Measurements from ENCODE around the gene GET3. TPM values are rescaled to one million over a fixed set of nuclear protein-coding genes. Genes with fewer than 3 reads are reported as not detected.

The GET3 gene
- total RNA-seq, 1 donor from 2014 or later: 43.6 TPM

DNA sequence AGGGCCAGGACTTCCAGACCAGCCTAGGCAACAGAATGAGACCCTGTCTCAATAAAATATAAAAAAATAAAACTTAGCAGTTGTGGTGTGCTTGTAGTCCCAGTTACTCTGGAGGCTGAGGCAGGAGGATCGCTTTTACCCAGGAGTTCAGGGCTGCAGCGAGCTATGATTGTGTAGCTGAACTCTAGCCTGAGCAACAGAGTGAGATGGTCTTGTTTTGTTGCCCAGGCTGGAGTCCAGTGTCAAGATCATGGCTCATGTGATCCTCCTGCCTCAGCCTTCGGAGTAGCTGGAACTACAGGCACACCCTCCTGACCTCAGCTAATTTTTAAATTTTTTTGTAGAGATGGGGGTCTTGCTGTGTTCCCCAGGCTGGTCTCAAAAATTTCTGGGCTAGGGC, 49.7 kb downstream of the GET3 start:
- Histone ChIP-seq H3K27me3 (no peaks in the 10 kb centered on the region), H3K4me1 (peaks cover 51 to 69% of the 10 kb centered on the region in 2 donors), H3K36me3 (peaks cover 0 to under 1% of the 10 kb centered on the region in 2 donors), H3K4me3 (no peak overlapping the region), H3K27ac (peak overlapping the region; percentile 95 to 96), H3K9me3 (no peaks in the 10 kb centered on the region)
- TF ChIP-seq, protein P1, sequence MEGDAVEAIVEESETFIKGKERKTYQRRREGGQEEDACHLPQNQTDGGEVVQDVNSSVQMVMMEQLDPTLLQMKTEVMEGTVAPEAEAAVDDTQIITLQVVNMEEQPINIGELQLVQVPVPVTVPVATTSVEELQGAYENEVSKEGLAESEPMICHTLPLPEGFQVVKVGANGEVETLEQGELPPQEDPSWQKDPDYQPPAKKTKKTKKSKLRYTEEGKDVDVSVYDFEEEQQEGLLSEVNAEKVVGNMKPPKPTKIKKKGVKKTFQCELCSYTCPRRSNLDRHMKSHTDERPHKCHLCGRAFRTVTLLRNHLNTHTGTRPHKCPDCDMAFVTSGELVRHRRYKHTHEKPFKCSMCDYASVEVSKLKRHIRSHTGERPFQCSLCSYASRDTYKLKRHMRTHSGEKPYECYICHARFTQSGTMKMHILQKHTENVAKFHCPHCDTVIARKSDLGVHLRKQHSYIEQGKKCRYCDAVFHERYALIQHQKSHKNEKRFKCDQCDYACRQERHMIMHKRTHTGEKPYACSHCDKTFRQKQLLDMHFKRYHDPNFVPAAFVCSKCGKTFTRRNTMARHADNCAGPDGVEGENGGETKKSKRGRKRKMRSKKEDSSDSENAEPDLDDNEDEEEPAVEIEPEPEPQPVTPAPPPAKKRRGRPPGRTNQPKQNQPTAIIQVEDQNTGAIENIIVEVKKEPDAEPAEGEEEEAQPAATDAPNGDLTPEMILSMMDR (IDR thresholded peaks at IDR 0.05): no peak
- intact Hi-C loops (cut with DNase I): loop anchor here (10.0 kb wide), 1 partner anchor 1252 kb away; the partner anchor contains the start of gene CNN1
- DNase-seq (ENCODE audit: low spot score in 2 of 2): no peak

DNA sequence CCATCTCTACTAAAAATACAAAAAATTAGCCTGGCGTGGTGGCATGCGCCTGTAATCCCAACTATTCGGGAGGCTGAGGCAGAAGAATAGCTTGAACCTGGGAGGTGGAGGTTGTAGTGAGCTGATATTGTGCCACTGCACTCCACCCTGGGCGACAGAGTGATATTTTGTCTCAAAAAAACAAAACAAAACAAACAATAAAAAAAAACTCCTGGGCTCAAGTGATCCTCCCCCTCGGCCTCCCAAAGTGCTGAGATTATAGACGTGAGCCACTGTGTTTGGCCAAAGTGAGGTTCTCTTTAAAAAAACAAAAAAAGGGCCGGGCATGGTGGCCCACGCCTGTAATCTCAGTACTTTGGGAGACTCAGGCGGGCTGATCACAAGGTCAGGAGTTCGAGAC, 50.2 kb downstream of the GET3 start:
- peaks cover 3 to 5% of the 10 kb centered on the region in 2 donors for H3K36me3 ChIP-seq
- peak overlapping the region; percentile 95 to 96 for H3K27ac ChIP-seq
- H3K27me3 ChIP-seq: no peaks in the 10 kb centered on the region
- no peaks in the 10 kb centered on the region for H3K9me3 ChIP-seq
- intact Hi-C loops (cut with DNase I): loop anchor here (10.0 kb wide), 1 partner anchor 1253 kb away; the partner anchor contains the start of gene CNN1
- DNase-seq (ENCODE audit: low spot score in 2 of 2): no peak
- TF ChIP-seq, protein P1 (IDR thresholded peaks at IDR 0.05): no peak
- H3K4me1 ChIP-seq: peaks cover 49 to 64% of the 10 kb centered on the region in 2 donors
- no peak overlapping the region for H3K4me3 ChIP-seq

DNA sequence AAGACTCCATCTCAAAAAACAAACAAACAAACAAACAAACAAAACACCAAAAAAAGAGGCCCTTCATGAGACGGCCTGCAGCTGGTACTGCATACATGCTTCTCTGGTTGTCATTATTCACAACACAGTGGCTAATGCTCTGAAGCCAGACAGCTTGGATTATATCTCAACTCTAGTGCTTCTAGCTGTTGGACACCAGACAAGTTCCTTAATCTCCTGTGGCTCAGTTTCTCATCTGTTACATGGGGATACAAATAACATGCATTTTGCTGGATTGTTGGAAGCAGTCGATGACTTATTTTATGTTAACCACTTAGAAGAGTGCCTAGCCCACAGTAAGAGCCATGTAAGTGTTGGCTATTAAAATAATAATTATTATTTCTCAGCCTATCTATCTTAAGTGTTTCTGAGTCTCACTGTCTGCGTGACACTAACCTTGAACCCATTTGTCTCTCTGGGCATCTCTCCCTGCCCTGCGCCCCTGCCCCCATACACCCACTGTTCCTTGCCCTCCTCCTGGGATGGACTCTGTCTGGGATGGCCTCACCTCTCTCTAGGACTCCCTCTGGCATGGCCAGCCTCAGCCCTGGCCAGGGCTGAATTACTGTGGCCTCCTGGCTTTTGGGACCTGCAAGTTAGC, 50.9 kb downstream of the GET3 start:
- DNase-seq (ENCODE audit: low spot score in 2 of 2): no peak
- Histone ChIP-seq H3K9me3 (no peaks in the 10 kb centered on the region), H3K36me3 (peaks cover 5 to 6% of the 10 kb centered on the region in 2 donors), H3K4me3 (peak overlapping the region; percentile 83 to 90), H3K27me3 (no peaks in the 10 kb centered on the region), H3K27ac (peak overlapping the region; percentile 95 to 96), H3K4me1 (peaks cover 44 to 58% of the 10 kb centered on the region in 2 donors)
- intact Hi-C loops (cut with DNase I): loop anchor here (10.0 kb wide), 1 partner anchor 1253 kb away; the partner anchor contains the start of gene CNN1
- TF ChIP-seq, protein P1 (IDR thresholded peaks at IDR 0.05): no peak

DNA sequence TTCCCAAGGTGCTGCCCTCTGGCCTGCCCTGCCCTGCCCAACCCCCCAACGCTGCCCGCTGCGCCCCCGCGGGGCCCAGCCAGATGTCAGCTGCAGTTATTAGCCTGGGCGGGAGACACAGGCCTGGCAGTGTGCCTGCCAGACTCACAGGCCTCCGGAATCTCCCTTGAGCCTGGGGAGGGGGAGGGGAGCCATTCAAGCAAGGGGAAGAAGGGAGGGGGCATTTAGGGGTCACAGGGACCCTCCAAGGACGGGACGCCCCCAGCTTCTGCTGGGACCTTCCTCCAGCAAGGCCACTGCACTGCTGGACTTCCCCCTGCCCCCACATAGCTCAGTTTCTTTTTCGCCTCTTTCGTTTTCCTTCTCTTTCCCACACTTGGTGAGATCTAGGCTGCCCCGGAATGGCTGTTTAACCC, 51.4 kb downstream of the GET3 start:
- peaks cover 40 to 53% of the 10 kb centered on the region in 2 donors for H3K4me1 ChIP-seq
- peak; percentile 57 to 90 for DNase-seq (ENCODE audit: low spot score in 2 of 2)

DNA sequence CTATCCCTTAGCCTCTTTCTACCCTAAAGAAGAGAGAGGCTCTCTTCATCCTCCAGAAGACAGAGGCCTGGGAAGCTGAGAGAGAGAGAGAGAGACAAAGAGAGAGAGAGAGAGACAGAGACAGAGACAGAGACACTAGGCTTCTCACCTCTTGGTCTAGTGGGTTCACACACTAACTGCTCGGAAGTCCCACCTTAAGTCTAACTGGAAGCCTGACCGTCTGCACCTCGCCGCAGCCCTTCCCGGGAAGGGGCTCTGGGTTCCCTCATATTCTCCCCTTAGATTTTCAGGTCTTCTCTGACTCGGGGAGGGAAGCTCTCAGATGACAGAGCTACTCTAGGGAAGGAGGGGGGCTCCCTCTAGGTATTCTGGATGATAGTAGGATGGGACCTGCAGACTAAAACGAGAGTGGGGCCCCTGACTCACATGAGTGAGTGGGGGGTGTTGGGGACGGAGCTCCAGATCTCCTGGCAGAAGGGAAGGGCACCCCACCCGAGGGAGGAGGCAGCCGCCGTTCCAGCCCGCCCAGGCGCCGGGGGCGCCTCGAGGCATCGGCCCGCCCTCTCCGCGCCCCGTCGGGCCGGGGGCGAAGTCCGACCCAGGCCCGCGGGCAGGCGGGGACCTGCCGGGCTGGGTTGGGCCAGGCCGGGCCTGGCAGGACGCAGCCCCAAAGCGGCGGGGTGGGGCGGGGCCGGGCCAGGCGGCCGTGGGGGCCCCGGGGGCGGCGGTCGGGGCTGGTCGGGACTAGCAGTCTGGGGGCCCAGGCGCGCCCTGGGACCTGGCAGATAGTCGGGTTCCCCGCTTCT, 52.0 kb downstream of the GET3 start:
- H3K4me1 ChIP-seq: peaks cover 35 to 47% of the 10 kb centered on the region in 2 donors
- no peak for DNase-seq (ENCODE audit: low spot score in 2 of 2)

More for the DNA sequence above, 51.4 kb downstream of the GET3 start:
- no peaks in the 10 kb centered on the region for H3K9me3 ChIP-seq
- H3K4me3 ChIP-seq: peak overlapping the region; percentile 83 to 90
- no peaks in the 10 kb centered on the region for H3K27me3 ChIP-seq
- peaks cover 5 to 6% of the 10 kb centered on the region in 2 donors for H3K36me3 ChIP-seq
- intact Hi-C loops (cut with DNase I): loop anchor here (10.0 kb wide), 1 partner anchor 1254 kb away; the partner anchor contains the start of gene CNN1
- peak overlapping the region; percentile 95 to 96 for H3K27ac ChIP-seq
- TF ChIP-seq, protein P1 (IDR thresholded peaks at IDR 0.05): no peak

More for the DNA sequence above, 52.0 kb downstream of the GET3 start:
- H3K9me3 ChIP-seq: no peaks in the 10 kb centered on the region
- no peaks in the 10 kb centered on the region for H3K27me3 ChIP-seq
- H3K4me3 ChIP-seq: peak overlapping the region; percentile 83 to 90
- intact Hi-C loops (cut with DNase I): loop anchor here (10.0 kb wide), 1 partner anchor 1254 kb away; the partner anchor contains the start of gene CNN1
- peaks cover 5 to 6% of the 10 kb centered on the region in 2 donors for H3K36me3 ChIP-seq
- TF ChIP-seq, protein P1 (IDR thresholded peaks at IDR 0.05): no peak
- peak overlapping the region; percentile 95 to 96 for H3K27ac ChIP-seq

Data from ascending aorta (tissue), 2 donors.